Stimulated activated CD4-positive, alpha-beta T cell treated with anti-CD3 and anti-CD28 coated beads, TNF-alpha, amount 100 ng/mL, for 4 hours (primary cell): ENCODE results near the gene SLC14A1.
"Not testable (repeated sequence)": the region's sequence is repeated elsewhere in the genome, so short reads cannot be mapped to it uniquely, and the experiment has no call there.

Source experiments
- DNase-seq, 3 experiments: peaks; one replicate each; pipeline ENCODE4 v3.0.0-alpha.2; 2020; ENCODE audit warnings: low read depth in 3 of 3

The SLC14A1 gene

DNA sequence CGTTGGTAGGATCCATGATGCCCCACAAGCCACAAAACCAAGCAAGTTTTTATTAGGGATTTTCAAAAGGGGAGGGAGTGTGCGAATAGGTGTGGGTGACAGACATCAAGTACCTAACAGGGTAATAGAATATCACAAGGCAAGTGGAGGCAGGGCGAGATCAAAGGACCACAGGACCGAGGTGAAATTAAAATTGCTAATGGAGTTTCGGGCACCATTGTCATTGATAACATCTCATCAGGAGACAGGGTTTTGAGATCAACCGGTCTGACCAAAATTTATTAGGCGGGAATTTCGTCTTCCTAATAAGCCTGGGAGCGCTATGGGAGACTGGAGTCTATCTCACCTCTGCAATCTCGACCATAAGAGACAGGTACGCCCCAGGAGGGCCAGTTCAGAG is 33.7 kb downstream of the SLC14A1 start:
- DNase-seq: not testable (repeated sequence)

DNA sequence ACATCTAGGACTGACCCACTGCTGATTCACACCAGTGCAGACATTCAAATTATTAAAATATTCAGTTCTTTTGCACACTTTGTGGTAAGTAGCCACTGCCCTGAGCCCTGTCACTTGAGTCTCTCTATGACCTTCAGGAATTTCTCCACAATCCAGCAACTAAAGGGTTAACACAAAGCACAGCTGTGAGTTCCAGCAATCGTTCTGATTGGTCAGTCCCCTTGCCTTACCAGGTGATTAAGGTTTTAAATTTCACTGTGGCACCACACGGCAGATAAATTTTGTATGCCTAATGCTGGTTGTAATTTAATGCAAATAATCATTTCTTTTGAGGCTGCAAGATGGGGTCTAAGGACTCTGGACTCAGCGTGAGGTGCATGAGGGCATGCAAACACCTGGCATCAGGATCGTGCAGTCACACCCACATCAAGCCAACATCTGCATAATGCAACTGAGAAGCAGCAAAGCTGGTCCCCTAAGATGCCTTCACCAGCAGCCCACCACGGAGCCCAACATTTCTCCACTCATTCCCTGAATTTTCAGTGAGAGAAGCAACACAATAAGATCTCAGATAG is 36.6 kb downstream of the SLC14A1 start:
- no peak for DNase-seq

- DNase-seq: no peak
Measured at GRCh38 chr18:45761512-45762114, 37.6 kb downstream of the SLC14A1 start.

DNA sequence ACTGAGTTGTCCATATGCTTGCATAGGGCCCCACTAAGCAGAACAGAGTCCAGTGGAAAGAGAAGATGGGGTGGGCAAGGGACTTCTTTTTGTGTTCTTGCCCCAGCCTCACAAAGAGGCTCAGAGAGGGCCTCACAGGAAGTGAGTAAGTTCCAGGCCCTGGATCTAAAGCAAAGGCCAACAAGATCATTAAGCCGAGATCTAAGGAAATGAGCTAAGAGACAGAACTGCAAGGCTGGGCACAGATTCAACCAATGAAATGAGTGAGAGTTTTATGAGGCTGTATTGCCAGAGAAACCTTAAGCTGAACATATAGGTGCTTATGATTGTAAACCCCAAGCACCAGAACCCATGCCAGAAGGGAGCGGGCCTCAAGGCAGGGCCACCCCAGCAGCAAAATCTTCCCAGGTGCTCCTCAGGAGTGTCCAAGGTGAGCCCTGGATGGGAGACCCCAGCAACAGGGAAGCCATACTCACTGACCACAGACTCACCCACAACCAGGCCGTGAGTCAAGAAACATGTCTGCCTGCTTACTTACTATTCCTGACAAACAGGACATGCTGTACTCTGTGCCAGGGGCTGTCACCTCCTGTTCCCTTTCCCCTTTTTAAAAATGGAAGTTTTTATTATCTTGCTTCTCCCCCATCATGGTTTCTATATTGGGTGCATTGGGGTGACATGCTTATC is 40.2 kb downstream of the SLC14A1 start:
- no peak for DNase-seq

- no peak for DNase-seq
Measured at GRCh38 chr18:45765796-45766195, 41.8 kb downstream of the SLC14A1 start.

DNA sequence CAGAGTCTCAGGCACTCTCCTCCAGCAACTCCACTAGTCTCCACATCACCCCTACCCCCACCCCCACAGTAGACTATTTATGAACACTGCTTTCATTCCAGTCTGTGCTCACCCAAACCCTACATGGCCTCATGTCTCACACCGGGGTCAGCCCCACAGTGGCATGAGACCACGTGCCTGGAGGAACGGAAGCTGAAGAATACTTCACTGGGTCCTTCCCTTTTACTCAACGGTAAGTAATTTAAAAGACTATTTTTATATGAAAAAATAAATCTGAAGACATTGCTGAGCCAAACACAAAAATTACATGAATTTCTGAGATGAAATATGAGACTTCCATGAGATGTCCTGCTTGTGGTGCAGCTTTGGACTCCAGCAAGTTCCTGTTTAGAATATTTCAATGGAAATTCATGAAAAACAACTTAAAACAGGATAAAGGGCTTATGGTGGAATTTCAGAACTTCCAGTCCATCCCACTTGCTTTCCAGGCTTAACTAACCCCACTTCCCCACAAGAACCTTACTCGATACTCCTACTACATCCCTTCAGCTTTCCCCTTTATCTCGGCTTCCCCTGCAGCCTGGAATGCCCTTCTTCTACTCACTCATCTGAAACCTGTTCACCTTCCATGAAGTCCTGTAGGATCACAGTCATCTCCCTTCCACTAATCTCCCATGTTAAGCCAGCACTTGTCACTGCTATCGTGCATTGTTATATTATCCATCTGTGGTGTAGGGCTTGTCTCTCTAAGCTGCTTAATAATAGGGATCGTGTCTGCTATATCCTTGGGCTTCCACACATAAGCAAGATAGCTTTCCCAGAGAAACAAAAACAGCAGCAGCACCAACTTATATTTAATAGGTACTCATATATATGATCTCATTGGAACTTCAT is 47.9 kb downstream of the SLC14A1 start:
- DNase-seq: no peak

DNA sequence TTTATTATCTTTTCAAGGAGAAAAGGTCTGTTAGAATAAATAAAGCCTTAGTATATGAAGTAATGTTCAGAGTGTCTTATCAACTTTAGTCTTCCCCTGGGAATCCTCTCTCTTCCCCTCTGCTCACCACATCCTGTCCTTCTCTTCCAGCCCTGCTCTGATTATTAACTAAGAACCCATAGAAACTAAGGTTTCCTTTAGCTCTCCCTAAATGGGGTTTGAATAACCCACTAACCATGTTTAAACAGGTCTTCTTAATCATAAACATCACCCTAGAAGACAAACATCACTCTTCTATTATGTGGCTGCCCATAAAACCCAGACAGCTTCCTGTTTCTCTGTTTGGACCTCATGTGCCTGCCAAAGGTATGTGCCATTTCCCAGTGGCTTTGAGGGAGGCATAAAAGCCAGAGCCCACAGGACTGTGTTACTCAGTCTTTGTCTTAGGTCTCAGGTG is 50.1 kb downstream of the SLC14A1 start:
- DNase-seq: no peak

DNA sequence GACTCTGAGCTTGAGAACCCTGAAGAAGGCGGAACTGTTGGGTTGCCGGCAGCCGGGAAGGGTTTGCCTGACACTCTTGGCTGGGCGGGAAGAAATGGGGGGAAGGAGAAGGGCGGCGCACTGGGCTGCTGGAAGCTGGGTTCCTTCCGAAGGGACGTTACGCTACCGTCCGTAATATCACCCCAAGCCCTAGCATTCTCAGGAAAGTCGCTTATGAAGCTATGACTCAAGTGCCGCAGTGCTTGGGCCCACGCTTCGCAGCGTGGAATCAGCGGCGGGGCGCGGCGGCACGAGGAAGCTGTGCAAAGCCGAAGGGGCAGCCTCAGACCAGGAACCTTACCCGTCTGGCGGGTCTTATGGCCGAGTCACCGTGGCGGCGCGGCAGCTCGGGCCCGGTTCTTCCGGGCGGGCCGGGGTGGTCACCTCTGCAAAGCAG is 51.3 kb downstream of the SLC14A1 start:
- peak; percentile 9 to 50 (median 18) for DNase-seq

DNA sequence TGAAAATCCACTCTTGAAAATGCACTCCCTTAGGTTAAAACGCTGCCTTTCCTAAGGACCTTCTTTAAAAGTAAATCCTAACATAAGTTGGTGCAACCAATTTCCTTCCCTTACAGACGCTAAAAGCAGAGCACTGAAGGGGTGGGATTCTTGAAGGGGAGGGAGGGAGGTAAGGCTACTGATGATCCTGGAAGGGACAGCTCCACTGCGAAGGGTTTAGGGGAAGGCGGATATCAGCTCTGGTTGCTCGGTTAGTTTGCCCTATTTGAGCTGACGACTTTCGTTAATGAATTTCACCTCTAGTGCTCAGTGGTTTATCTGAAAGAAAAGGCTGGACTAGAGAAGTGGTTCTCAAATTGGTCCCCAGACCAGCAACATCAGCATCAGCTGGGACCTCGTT is 51.8 kb downstream of the SLC14A1 start:
- DNase-seq: no peak

DNA sequence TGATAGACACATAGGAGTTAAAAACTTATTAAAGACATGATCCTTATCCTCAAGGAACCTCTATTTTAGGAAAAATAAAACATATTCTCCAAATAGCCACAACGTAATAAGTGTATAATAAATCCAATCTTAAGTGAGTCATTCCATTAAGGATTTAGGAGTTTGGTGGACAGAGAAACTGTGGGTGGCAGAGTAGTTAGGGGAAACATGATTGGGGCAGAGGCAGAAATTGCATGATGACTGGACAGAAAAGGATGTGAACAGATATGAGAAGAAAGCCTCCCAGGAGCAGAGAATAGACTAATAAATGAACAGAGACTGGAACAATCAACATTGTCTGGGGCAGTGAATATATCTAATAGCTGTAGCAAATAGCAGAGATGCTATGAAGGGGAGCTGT is 53.4 kb downstream of the SLC14A1 start:
- DNase-seq: no peak

DNA sequence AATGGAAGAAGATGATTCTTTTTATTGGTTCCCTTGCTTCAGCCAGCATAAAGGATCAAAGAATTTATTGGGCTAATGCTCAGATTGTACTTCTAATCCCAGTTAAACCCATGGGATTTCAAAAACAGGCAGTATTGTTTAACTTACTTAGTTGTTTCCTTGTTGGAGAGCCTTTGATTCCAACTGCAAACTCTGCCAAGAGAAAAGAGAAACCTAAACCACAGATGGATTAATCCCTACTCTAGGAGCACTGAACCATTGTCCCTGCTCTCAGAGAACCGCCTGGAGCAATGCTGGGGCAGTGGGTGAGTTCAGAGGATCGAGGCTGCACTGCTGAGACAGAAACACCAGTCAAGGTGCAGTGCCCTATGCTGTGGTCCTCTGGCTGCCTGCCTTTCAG is 56.6 kb downstream of the SLC14A1 start:
- no peak for DNase-seq

DNA sequence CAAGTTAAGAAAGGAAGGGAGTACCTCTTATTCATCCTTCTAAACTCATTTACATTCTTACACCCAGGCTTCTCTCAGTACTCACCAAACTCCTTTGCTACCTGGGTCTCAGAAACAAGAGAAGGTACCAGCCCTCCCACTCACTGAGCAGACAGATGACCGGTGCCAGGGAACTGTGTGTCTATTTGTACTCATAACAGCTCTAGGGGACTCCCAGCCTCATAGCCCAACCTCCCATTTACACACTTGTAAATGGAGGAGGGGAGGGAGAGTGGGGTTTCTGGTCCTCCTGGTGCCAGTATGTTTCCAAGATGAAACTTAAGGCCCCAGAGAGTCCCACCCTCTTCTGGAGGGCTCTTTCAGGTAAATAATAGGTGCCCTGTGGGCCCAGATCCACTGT is 58.7 kb downstream of the SLC14A1 start:
- no peak for DNase-seq

DNA sequence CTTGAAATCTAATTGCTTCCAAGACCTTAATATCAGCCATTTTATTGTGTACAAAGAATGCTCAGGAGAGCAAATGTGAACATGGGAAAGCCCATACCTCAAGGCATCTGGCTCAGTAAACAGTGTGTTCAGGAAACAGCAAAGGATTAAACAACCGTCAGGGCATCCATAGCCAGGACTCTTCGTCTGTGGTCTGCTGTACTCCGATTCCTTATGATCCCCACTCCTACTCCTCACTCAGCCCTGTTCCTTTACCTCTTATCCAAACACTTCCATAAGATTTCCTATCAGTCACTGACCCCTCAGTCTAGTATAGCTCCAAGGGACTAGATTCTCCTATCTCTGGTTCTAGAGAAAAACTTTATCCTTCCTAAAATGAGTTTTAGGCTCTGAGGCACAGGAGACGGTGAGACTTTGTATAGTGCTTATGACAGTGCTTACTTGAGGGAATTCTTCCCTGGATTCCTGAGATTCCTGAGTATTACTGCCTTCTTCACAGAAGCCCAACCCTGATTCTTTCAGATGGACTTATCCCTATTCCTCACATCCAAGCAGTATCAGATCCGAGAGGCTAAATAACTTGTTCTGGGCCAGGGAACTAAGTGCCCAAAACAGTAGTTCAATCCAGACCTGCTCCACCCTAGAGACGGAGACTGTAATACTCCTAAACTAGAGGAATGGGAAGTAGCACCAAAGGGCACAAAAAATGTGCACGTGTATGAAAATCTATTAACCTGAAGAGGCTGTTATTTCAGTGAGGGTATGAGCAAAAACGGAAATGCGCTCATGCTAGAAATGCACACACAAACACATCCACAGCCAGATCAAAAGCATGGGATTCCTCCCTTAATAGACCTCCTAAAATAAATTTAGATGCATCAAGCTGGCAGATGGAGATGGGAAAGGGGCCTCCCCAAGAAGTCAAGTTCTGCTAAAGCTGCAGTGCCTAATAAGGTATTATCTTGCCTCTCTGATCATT is 59.4 kb downstream of the SLC14A1 start:
- no peak for DNase-seq

DNA sequence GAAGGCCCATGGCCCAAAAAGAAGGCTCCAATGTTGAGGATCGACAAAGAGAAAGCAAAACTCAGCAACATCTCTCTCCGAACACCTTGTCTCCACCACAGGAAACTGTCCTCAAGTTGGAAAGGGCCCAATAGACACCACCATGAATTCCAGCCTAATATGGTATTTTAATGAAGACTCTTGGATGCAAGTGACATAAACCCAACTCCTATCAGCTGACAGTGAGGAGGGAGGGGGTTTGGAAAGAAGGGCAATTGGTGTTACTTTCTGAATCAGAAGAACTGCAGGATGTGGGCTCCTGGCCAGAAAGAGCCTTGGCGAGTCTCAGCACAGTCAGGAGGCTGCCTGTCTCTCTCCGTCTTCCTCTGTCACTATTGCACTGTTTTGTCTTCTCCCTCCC is 61.2 kb downstream of the SLC14A1 start:
- DNase-seq: no peak

GRCh38 chr18:45786941-45787340 is 63.0 kb downstream of the SLC14A1 start:
- DNase-seq: no peak

DNA sequence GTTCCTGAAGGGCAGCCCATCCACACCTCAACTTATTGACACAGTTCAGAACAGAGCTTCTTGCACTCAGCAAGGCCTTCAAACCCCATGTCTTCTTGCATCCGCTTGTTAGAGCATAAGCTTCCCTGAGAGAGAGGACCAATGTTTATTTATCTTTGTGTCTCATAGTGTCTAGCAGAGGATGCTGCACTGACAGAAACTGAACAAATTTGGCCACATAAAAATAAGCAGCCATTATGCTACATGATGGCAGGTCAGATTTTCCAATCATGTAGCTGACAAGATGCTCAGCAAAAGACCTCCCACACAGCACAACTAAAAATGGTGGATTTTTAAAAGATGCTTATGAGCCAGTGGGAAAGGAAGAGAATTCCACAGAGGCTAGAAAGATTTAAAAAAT is 63.4 kb downstream of the SLC14A1 start:
- DNase-seq: no peak

DNA sequence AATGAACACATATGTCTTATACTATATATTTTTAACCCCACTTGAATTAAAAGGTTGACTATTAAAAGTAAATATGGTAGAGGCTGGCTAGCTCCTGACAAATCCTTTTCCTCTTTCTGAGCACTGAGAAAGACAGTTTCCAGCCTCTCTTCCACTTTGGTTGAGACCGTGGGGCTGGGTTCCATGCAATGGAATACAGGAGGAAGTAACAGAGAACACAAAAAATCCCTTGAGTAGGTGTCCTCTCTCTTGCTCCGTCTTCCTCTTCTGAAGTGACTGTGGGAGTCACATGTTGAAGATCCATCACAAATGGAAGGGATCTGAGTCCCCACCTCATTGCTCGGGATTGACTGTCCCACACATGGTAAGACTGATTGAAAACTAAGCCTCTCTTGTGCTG is 64.9 kb downstream of the SLC14A1 start:
- no peak for DNase-seq

- no peak for DNase-seq
Measured at GRCh38 chr18:45792506-45793263, 68.7 kb downstream of the SLC14A1 start.

- DNase-seq: no peak
Measured at GRCh38 chr18:45793264-45793965, 69.4 kb downstream of the SLC14A1 start.
